AG04449 (cell line): ENCODE data around the gene FAM228B.

Experiments
- CTCF ChIA-PET: fragments of 350-600 bp; formaldehyde crosslinking; extraction: SDS; loops from one replicate; lab custom pipeline; 2021; ENCODE audit warnings: antibody characterized with exemption; lab: Yijun Ruan, JAX
- POLR2A ChIA-PET: fragments of 400-600, 350-600 bp; formaldehyde crosslinking; extraction: SDS; loops from one replicate; lab custom pipeline; 2020; ENCODE audit warnings: antibody characterized with exemption, inconsistent platforms; lab: Yijun Ruan, JAX
- DNase-seq: peaks from one replicate; pipeline ENCODE4 v3.0.0-alpha.2; 2010; ENCODE audit warnings: low read depth, low spot score
- H3K4me3 ChIP-seq: 2 replicates; pipeline ENCODE4 v1.5.1; 2011; ENCODE audit warnings: low read depth, mild to moderate bottlenecking, control low read depth, low read length
- TF ChIP-seq, protein P1 (sequence below): IDR thresholded peaks from one replicate; pipeline ENCODE4 v1.5.1; 2011; ENCODE audit warnings: mild to moderate bottlenecking, moderate library complexity, low read length, control low read depth, inconsistent platforms; ENCODE audit not compliant: insufficient read depth; ENCODE audit errors: missing control alignments

Gene FAM228B

DNA sequence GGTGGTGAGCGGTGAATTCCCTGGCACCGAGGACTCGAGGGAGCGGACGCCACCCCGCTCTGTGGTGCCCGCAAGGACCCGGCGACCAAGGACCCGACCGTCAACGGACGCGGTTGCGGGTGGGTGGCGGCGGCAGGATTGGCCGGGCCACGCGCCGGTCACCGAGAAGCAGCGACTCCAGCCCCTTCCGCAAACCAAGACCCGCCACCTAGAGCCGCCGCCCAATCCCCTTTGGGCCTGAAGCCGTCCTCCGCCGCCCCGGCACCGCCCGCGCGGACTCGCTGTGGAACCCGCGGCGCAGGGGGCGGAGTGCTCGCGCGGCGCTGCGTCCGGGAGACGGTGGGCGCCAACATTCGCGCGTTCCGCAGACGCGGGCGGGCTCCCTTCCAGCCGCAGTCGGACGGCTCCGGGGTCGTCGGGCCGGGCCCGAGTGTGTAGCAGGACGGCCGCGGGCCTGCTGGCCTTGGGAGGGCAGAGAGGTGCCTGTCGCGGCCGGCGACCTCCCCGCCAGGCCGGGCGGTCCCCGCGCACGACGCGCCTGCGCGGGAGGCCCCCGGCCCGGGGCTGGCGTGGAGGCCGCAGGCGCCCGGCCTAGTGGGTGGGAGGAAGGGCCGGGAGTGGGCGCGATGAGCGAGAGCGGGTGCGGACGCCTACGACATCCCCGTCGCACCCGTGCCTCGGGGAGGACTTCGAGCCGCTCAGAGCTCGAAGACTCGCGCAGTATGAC, at the start of gene FAM228B, which contains the start of gene PFN4:
TSS of gene FAM228B (plus strand) at position 275 of the 727 bp plus-strand sequence. CDS start 893 bp downstream, outside the sequence.
TSS of gene PFN4 (minus strand) at position 140 of the 727 bp plus-strand sequence. CDS start 799 bp downstream, outside the sequence.
- H3K4me3 ChIP-seq: peak within 1 kb of the TSS; percentile 83
- ChIA-PET POLR2A (interaction anchor here (0.6 to 2.0 kb wide), 5 partner anchors 39 to 208 kb away, joined by 3 to 10 read pairs (median 4); partner anchors contain the start of gene TP53I3), CTCF (interaction anchor here (2.5 to 3.3 kb wide), 2 partner anchors 40 kb away, joined by 15 to 17 read pairs; partner anchors contain the start of gene TP53I3)
- no peak for DNase-seq
- TF ChIP-seq, protein P1, sequence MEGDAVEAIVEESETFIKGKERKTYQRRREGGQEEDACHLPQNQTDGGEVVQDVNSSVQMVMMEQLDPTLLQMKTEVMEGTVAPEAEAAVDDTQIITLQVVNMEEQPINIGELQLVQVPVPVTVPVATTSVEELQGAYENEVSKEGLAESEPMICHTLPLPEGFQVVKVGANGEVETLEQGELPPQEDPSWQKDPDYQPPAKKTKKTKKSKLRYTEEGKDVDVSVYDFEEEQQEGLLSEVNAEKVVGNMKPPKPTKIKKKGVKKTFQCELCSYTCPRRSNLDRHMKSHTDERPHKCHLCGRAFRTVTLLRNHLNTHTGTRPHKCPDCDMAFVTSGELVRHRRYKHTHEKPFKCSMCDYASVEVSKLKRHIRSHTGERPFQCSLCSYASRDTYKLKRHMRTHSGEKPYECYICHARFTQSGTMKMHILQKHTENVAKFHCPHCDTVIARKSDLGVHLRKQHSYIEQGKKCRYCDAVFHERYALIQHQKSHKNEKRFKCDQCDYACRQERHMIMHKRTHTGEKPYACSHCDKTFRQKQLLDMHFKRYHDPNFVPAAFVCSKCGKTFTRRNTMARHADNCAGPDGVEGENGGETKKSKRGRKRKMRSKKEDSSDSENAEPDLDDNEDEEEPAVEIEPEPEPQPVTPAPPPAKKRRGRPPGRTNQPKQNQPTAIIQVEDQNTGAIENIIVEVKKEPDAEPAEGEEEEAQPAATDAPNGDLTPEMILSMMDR: no peak

DNA sequence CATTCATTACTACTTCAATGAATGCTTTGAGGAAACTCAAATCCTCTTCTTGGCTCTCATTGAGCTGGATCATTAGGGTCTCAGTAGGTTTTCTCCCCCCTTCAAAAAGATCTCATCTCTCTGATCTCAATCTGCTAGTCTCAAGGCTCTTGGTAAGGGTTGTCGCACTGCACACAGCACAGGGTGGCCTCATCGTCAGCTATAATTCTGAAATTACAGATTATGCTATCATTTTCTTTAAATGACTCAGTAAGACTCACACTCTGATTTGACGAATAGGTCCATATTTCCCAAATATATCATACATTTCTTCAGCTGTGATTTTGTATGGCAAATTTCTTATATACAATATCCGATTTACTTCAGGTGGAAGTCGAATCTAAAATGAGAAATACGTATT, 49.5 kb upstream of the FAM228B start:
- no peak for DNase-seq
- H3K4me3 ChIP-seq: no peak overlapping the region
- TF ChIP-seq, protein P1: no peak
- ChIA-PET POLR2A (no interaction called here), CTCF (interaction anchor here (0.8 to 2.3 kb wide), 5 partner anchors 10 to 249 kb away, joined by 3 to 12 read pairs (median 6); partner anchors contain the start of gene ATAD2B)

- TF ChIP-seq, protein P1: no peak
- ChIA-PET CTCF (interaction anchor here (2.2 kb wide), 1 partner anchor 9 kb away, joined by 8 read pairs; the partner anchor contains the start of gene TP53I3), POLR2A (no interaction called here)
- no peak for DNase-seq
- peak overlapping the region; percentile 97 for H3K4me3 ChIP-seq
Measured at GRCh38 chr2:24075259-24075658, 48.0 kb upstream of the FAM228B start.

GRCh38 chr2:24075915-24076848, 47.1 kb upstream of the FAM228B start, which contains the start of gene SF3B6:
Gene SF3B6 (minus strand): TSS chr2:24076326. CDS start chr2:24076229, 97 bp downstream.
- CTCF ChIA-PET: interaction anchor here (1.2 to 2.2 kb wide), 3 partner anchors 8 to 251 kb away, joined by 4 to 8 read pairs (median 8); partner anchors contain the start of genes ATAD2B and TP53I3

DNA sequence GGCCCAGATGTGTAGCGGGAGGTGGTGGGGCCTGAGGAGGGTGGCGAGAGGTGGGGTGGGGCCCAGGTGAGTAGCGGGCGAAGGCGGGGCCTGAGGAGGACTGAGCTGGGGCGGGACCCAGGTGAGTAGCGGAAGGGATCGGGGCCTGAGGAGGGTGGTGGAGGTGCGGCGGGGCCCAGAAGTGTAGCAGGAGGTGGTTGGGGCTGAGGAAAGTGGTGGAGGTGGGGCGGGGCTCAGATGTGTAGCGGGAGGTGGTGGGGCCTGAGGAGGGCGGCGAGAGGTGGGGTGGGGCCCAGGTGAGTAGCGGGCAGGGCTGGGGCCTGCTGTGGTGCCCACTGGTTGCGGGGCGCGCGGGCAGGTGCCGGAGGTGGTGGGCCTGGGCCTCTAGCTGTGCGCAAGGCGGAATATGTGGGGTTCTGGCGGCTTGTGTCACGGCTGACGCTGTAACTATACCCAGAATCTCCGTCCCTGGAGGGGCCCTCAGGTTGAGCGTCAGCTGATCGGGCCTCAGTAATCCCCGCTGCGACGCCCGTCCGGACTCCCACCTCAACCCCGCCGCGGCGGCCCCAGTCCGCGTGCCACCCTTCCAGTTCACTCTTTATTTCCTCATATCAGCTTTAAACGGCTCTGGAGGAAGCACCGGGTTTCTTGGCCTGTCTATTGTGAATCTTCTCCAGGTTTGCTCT, 46.3 kb upstream of the FAM228B start:
- TF ChIP-seq, protein P1: no peak
- POLR2A ChIA-PET: interaction anchor here (0.6 to 1.8 kb wide), 8 partner anchors 8 to 308 kb away, joined by 3 to 11 read pairs (median 6); partner anchors contain the start of genes ATAD2B, TP53I3 and WDCP
- peak overlapping the region; percentile 97 for H3K4me3 ChIP-seq
- CTCF ChIA-PET: interaction anchor here (1.3 to 2.4 kb wide), 3 partner anchors 8 to 252 kb away, joined by 4 to 12 read pairs (median 8); partner anchors contain the start of genes ATAD2B and TP53I3
- no peak for DNase-seq

More at GRCh38 chr2:24075915-24076848, 47.1 kb upstream of the FAM228B start, which contains the start of gene SF3B6:
- DNase-seq: peak; percentile 88
- TF ChIP-seq, protein P1: no peak
- POLR2A ChIA-PET: interaction anchor here (0.7 to 1.8 kb wide), 6 partner anchors 9 to 149 kb away, joined by 3 to 11 read pairs (median 8); partner anchors contain the start of genes ATAD2B, TP53I3 and WDCP
- peak within 1 kb of the TSS; percentile 97 for H3K4me3 ChIP-seq
